Fibroblast of skin of back (primary cell): ENCODE results near the gene SLC37A4.
"Not testable (repeated sequence)": the region's sequence is repeated elsewhere in the genome, so short reads cannot be mapped to it uniquely, and the experiment has no call there.

Source experiments
- DNase-seq: peaks from one replicate; pipeline ENCODE4 v3.0.0-alpha.2; 2013

Gene SLC37A4

DNA sequence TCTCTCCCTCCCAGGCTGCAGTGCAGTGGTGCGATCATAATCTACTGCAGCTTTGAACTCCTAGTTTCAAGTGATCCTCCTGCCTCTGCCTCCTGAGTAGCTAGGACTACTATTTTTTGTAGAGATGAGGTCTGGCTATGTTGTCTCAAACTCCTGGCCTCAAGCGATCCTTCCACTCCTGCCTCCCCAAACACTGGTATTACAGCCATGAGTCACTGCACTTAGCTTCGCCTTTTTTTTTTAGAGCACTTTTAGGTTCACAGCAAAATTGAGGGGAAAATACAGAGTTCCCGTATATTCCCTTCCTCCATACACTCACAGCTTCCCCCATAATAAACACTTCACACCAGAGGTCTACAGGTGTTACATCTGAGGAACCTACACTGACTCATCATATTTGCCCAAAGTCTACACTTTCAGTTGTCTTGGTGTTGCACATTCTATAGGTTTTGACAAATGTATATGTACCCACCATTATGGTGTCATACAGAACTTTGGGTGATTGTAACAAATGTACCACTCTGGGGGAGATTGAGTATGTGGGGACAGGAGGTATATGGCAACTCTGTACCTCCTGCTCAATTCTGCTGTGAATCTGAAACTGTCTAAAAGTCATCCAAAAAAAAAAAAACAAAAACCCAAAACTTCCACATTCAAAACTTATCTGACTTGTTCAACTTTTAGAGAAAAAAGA, 11.3 kb upstream of the SLC37A4 start:
- DNase-seq: no peak

DNA sequence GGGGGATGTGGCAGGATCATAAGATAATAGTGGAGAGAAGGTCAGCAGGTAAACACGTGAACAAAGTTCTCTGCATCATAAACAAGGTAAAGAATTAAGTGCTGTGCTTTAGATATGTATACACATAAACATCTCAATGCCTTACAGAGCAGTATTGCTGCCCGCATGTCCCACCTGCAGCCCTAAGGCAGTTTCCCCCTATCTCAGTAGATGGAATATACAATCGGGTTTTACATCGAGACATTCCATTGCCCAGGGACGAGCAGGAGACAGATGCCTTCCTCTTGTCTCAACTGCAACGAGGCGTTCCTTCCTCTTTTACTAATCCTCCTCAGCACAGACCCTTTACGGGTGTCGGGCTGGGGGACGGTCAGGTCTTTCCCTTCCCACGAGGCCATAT, 8.8 kb upstream of the SLC37A4 start:
- DNase-seq: not testable (repeated sequence)

DNA sequence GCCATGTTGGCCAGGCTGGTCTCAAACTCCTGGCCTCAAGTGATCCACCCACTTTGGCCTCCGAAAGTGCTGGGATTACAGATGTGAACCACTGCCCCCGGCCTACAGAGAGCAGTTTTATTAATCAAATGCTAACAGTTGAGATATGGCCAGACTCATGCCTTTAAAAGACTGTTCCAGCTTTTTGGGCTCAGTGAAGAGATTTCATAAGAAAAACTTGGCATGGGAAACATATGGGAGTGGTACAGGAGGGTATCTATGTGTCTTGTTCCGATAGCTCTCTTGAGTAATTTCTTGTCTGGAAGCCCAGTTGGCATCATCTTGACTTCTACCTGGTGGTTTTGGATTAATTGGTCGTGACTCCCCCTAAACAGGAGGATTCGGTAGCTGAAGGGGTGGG, 8.2 kb upstream of the SLC37A4 start:
- DNase-seq: no peak

DNA sequence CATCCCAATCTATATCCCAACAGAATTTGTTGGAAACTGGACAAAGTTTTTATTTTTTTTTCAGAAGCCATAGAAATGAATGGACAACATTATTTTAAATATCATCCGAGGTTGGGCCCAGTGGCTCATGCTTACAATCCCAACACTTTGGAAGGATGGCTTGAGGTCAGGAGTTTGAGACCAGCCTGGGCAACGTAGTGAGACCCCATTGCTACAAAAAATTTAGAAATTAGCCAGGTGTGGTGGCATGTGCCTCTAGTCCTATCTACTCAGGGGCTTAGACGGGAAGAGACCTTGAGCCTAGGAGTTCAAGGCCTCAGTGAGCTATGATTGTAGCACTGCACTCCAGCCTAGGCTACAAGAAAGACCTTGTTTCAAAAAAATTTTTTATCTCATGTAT, 4.1 kb upstream of the SLC37A4 start:
- DNase-seq: no peak

DNA sequence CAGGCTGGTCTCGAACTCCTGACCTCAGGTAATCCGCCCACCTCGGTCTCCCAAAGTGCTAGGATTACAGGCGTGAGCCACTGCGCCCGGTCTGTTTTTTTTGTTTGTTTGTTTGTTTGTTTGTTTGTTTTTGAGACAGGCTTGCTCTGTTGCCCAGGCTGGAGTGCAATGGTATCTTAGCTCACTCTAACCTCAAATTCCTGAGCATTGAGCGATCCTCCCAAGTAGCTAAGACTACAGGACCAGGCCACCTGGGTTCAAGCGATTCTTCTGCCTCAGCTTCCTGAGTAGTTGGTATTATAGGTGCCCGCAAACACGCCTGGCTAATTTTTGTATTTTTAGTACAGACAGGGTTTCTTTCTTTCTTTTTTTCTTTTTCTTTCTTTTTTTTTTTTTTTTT, 2.7 kb upstream of the SLC37A4 start:
- DNase-seq: not testable (repeated sequence)

DNA sequence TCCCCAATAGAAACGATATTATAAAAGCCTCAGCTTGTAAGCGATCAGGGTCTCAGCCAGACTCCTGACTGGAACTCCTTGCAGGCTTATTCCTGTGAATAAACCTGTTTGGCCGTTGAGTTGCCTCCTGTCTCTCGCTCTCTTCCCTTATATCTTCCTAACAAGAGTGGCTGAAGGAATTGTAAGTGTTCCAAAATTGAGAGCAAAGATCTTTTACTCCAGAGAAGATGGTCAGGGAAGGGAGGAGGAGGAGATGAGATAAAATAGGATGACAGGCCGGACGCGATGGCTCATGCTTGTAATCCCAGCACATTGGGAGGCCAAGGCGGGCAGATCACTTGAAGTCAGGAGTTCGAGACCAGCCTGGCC, 1.2 kb upstream of the SLC37A4 start:
- no peak for DNase-seq

DNA sequence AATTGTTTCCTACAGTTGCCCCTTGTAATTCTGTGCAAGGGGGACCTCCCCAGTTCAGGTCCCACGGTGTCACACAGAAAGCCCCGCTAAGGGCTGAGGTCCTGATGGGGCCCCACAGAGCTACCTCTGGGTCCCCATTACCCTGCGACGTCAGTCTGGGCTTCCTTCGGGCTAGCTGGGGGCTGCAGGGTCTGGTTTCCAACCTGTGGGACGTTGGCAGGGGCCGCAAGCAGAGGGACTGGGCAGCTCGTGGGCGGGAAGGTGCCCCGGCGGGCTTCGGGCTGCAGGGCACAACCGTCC, 698 bp downstream of the SLC37A4 start:
- no peak for DNase-seq

DNA sequence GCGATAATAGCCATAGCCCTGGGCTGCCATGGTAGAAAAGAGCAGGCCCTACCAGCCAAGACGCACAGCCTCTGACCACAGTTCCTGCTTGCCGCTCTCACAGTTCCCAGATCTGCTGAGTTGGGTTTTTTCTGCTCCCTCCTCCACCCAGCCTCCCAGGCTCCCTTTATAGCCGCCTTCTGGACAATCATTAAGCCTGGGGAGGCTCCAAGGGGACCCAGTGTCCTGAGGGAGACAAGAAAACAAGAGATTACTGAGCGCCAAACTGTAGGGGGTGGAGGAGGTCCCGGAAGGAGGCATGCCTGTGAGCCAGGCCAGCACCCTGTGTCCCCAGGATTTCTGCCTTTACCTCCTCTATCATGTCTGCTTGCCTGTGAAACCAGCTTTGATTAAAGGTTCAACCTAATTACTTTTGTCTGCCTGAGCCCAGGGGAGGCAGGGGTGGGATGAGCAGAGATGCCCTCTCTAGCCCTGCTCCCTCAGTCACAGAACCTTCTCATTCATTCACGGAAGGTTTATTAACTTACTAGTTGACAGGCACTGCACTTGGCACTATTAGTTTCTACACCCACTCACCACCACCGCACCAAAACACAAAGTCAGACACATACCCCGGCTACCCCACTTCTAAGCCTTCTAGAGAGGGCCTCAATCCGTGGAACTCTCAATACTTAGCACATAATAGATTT, 1.2 kb downstream of the SLC37A4 start:
- no peak for DNase-seq

DNA sequence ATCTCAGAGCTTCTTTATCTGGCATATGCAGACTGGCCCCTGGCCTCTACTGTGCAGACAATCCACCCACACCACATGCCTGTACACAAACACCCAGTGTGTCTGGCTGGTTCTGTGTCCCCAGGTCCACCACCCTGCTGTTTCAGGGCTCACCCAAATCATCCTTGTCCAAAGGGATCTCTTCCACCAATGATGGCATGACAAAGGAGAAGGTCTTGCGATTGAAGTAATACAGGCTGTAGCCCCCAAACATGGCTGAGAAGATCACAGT, 1.7 kb downstream of the SLC37A4 start:
- DNase-seq: no peak

DNA sequence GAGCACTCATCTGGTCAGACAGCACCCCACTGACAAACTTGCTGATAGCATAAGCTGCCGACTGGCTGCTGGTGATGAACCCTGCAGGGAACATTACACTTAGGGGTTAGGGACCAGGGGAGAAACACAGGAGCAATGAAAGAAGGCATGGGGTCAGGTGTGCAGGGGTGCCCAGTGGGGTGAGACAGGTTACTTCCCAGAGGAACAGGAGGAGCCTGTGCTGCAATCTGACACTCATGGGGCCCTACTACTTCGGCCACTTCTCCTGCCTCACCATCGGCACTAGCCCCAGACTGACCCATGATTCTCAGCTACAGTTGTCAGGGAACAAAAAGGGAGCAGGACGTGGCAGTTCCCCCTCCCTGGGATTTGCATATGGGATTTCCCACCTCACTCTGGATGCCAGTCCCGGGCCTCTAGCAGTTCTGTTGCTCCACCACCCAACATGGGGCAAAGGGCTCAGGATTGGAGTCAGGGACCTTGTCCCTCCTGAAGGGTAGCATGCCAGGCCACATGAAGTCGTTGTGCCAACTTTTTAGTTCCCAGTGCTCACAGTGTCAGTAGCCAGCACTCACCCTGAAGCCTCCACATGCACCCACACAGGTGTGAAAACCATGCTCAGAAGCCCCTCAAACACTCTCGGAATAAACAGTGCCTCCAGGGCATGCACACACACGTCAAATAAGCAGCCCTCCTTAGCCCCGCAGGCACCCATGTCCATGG, 2.2 kb downstream of the SLC37A4 start:
- no peak for DNase-seq

DNA sequence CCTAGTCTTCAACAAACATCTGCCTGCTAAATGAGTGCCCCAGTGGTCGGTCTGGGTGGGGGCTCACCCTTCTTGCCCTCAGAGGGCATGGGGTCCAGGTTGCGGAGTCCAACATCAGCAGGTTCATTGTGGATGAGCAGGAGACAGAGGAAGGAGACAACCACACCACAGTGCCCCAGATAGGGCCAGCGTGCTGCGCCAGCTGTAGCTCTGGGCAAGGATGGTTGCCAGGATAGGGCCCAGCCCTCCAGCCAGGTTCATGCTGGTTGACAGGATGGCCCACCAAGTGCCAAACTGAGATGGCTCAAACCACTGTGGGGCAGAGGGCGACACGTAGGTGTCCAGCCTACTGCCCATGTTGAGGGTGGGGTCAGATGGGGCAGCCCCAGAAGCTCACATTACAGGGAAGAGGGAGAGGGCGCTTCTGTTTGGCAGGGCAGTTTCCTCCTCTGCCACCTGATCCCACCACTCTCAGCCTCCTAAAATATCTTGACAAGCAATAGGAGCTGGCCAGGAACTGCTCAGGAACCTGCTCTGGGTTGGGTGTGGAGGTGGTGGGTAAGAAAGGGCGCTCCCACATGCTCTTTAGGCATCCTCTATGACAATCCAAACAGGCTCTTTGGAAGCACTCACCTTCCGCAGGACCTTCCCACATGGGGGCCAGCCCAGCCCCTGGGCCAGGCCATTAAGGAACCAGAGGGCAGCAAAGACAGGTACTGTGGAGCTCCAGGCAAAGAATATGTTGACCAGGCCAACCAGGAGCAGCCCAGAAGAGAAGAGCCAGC, 2.9 kb downstream of the SLC37A4 start:
- DNase-seq: no peak

DNA sequence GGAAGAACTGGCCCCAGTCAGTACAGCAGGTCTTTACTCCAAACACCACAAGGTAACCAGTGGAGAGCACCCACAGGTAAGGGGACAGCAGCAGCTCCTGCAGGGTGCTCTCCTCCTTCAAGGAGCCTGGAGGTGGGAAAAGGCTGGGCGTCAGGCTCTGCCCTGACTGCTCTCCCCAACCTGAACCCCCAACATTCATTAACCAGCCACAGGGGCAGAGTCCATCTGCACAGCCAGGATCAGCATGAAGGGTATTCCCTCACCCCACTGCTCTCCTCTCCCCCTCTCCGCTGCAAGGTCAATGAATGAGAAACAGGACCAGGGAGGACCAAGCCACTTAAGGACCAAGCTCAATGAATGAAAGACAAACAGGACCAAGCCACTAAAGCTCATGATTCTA, 3.7 kb downstream of the SLC37A4 start:
- DNase-seq: no peak

DNA sequence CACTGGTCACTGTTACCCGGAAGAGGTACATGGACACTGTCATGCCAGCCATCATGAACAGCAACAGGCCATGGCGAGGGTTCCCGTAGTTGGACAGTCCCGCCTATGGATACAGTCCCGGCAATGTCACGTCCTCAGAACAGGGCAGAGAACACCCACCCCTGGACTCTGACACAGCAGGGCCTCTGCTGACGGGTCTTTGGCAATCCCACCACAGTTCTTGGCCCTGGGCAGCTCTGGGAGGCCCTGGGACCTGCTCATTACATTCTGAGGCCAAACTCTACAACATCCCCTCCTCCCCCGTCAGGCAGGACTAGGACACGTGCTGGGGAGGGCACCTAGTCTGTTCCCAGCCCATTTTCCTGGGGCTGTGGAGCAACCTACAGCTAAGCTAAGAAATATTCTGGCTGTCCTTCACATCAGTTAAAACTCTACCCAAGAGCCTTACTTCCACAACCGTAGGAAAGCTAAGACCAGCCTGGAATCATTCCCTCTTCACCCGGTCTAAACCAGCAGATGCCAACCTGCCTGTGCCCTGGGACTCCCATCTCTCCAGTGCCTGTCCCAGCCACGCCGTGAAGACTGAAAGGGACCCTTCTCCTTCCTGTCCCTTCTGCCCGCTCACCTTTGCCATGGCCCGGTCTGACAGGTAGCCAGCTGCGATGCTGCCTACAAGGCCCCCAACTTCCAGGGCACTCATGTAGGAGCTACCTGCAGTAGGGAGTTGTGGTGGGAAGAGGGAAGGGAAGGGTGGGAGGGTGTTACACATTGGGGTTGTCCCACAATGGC, 4.5 kb downstream of the SLC37A4 start:
- no peak for DNase-seq

DNA sequence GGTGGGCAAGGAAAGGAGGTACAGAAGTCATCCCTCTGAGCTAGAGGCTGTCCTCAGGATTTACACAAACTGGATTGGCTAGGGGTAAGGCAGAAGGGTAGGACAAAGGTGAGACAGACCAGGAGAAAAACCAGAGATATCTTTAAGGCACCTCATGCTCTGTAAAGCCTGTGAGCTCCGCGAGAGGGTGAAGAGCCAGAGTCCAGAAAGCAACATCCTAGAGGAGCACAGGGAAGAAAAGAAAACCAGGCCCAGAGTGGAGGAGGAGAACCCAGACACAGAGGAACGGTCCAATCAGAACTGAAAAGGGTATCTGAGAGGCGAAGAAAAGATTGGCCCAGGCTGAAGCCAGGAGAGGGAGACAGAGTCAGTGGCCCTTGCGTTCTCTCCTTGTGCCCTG, 5.1 kb downstream of the SLC37A4 start:
- no peak for DNase-seq

DNA sequence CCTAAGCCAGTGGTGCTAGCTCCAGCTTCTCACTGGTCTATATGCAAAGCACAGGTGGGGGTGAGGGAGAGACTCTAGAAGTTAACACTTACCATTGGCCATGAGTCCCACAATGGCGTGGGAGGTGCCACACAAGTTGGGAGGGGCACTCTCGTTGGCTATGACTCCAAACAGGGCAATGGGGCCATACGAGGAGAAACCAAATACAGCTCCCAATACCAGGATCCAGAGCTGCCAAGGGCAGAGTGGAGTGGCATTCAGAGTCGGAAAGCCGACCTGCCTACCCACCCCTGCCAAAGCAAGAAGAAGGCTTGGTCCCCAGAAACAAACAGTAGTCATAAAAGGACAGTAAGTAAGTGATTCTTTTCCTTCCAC, 5.6 kb downstream of the SLC37A4 start:
- DNase-seq: no peak

DNA sequence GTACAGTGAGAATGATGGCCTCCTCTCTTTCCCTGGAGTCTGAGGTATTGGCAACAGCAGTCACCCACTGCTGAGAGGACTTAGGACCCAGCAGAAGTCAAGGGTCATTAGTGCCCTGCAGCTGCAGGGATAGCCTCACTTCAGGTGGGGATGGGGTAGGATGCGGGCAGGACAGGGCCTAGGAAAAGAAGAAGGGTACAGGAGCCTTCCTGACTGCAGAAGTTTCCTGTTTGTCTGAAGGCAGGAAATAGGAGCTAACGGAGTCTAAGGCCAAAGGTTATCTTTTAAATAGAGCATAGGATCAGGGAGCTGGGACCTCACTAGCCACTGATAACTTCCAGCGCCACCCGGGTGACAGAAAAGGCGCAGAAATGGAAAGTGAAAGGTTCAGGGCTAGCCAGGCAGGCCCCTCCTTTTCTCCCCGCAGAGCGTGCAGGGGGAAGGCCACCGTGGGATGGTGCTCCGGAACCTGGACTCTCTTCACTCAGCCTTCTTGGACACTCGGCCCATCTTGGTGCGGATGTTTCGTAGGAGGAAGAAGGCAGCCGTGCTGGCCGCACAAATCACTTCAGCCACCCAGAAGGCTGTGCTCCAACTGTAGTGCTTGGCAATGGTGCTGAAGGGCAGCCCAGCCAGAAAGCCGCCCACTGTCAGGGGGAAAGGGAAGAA, 6.1 kb downstream of the SLC37A4 start:
- no peak for DNase-seq

DNA sequence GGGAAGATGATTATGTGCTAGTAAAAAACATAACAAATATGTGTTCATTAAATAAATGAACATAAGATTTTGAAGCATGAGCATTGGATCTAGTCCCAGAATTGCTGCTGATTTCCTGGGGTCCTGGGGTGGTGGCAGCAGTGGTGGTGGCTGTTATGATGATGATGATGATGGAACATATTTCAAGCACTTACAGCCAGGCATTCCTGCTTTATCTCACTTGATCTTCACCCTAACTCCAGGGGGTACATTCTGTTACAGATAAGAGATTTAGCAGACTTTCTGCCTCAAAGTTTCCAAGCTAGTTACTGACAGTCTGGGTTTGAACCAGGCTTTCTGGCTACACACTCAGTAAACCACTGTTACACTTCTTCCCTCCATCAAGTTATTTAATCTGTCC, 6.9 kb downstream of the SLC37A4 start:
- peak; percentile 23 for DNase-seq

DNA sequence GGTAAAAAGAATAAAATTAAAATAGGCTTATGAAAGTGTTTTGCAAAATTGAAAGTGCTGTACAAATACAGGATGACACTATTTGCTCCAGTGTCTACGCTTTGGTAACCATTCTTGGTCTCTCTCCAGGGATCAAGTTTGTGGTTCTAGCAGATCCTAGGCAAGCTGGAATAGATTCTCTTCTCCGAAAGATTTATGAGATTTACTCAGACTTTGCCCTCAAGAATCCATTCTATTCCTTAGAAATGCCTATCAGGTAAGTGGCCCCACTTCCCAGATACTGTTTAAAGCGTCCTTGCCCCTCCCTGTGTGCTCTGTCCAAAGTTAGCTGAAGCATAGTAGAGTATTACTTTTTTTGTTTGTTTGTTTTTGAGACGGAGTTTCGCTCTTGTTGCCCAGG, 9.0 kb downstream of the SLC37A4 start:
- DNase-seq: no peak

DNA sequence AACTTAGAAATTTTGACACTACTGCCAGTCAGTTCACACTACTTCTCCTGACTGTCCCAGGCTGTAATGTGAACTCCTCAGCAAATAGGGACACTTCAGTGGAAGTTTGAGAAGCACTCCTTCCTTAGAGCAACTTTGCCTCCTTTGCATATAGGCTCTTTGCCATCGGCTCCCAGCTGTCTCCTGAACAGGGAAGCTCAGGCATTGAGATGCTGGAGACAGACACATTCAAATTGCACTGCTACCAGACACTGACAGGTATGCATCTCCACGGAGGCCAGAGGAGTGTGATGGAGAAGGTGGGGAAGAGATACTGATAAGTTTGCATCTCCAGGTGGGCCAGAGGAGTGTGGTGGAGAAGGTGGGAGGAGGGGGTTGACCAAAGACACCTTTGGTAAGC, 10.7 kb downstream of the SLC37A4 start:
- DNase-seq: no peak

DNA sequence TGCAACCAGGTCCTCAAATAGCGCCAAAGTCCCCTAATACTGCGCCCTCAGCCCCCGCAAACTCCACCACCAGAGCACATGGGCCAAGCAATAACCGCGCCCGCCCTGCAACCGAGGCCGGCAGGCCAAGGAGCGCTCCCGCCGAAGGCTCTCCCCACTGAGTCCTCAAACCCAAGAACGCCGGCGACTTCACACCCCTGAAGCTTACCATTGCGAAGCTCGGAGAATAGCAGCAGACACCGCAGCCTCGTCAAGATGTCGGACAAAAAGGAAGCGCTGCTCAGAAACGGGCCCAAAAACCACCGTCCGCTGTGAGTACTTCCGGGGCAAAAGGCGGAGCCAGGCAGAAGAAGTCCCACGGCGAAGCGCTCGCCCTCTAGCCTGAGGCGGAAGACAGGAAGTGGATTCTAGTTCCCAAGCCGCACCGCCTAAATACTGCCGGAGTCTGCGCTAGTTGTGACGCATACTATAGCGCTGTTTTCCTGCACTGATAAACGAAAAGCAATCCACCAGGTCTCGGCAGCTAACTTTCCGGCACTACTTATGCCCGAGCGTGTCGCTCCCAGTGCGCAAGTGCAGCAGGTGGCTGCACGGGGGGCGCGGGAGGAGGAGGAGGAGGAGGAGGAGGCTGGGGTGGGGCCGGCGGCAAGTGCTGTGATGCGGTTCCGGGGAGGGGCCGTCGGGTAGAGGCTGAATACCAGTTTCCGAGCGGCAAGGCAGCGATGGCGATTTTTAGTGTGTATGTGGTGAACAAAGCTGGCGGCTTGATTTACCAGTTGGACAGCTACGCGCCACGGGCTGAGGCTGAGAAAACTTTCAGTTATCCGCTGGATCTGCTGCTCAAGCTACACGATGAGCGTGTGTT, 12.4 kb downstream of the SLC37A4 start, which contains the start of the genes RPS25 and TRAPPC4:
RPS25 (minus strand) TSS at position 270 of the 865 bp plus-strand sequence; CDS start at position 211, 59 bp downstream.
TRAPPC4 (plus strand) TSS at position 693 of the 865 bp plus-strand sequence; CDS start at position 723, 30 bp downstream.
- peak; percentile 97 for DNase-seq

DNA sequence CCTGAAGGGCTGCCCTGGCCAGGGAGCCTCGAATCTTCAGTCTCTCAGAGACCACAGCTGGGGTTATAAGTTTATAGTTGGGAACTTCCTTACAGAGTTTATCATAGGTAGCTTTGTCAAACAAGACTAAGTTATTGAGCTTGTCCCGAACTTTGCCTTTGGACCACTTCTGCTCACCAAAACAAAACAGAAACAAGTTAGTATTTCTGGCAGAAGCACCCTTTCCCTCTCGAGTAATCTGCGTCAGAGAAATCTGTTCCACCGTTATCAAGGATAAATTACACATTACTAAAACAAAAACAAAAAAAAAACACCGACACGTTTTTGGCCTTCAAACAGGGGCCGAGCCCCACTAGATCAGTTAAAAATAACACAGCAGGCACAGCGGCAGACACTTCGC, 13.3 kb downstream of the SLC37A4 start:
- DNase-seq: not testable (repeated sequence)
